LoVo (cell line): ENCODE measurements around the gene TENM4.

Source experiments
- DNase-seq: peaks from one replicate; pipeline ENCODE4 v3.0.0-alpha.2; 2016; ENCODE audit warnings: low spot score

TENM4 gene

GRCh38 chr11:78935398-78936068, 505.3 kb downstream of the TENM4 start:
- no peak for DNase-seq

- no peak for DNase-seq
Measured at GRCh38 chr11:78933350-78933749, 507.5 kb downstream of the TENM4 start.

GRCh38 chr11:78932757-78933156, 508.1 kb downstream of the TENM4 start:
- no peak for DNase-seq

GRCh38 chr11:78931891-78932290, 508.9 kb downstream of the TENM4 start:
- no peak for DNase-seq

- no peak for DNase-seq
Measured at GRCh38 chr11:78930810-78931523, 509.9 kb downstream of the TENM4 start.

GRCh38 chr11:78929906-78930220, 511.0 kb downstream of the TENM4 start:
- no peak for DNase-seq

- no peak for DNase-seq
Measured at GRCh38 chr11:78929207-78929905, 511.5 kb downstream of the TENM4 start.

- no peak for DNase-seq
Measured at GRCh38 chr11:78927511-78927910, 513.3 kb downstream of the TENM4 start.

GRCh38 chr11:78926633-78927338, 514.0 kb downstream of the TENM4 start:
- DNase-seq, result no peak

GRCh38 chr11:78925387-78925786, 515.4 kb downstream of the TENM4 start:
- no peak for DNase-seq

- no peak for DNase-seq
Measured at GRCh38 chr11:78922859-78923625, 517.8 kb downstream of the TENM4 start.

- no peak for DNase-seq
Measured at GRCh38 chr11:78921509-78921908, 519.3 kb downstream of the TENM4 start.

GRCh38 chr11:78920329-78920728, 520.5 kb downstream of the TENM4 start:
- DNase-seq, result no peak

GRCh38 chr11:78916759-78917158, 524.1 kb downstream of the TENM4 start:
- no peak for DNase-seq

GRCh38 chr11:78914503-78914902, 526.3 kb downstream of the TENM4 start:
- no peak for DNase-seq

GRCh38 chr11:78912778-78913177, 528.1 kb downstream of the TENM4 start:
- no peak for DNase-seq

GRCh38 chr11:78910322-78910721, 530.5 kb downstream of the TENM4 start:
- DNase-seq, result no peak

GRCh38 chr11:78909386-78909785, 531.4 kb downstream of the TENM4 start:
- DNase-seq, result no peak

GRCh38 chr11:78907636-78908035, 533.2 kb downstream of the TENM4 start:
- no peak for DNase-seq

GRCh38 chr11:78906566-78906965, 534.3 kb downstream of the TENM4 start:
- no peak for DNase-seq

GRCh38 chr11:78905756-78906155, 535.1 kb downstream of the TENM4 start:
- DNase-seq, result no peak
